ENCODE results near the gene ARHGAP35.
A peak's percentile ranks its signal among the peaks of the same experiment; 100 is the strongest.
"Not testable (repeated sequence)": the region's sequence is repeated elsewhere in the genome, so short reads cannot be mapped to it uniquely, and the experiment has no call there.

ARHGAP35 gene

DNA sequence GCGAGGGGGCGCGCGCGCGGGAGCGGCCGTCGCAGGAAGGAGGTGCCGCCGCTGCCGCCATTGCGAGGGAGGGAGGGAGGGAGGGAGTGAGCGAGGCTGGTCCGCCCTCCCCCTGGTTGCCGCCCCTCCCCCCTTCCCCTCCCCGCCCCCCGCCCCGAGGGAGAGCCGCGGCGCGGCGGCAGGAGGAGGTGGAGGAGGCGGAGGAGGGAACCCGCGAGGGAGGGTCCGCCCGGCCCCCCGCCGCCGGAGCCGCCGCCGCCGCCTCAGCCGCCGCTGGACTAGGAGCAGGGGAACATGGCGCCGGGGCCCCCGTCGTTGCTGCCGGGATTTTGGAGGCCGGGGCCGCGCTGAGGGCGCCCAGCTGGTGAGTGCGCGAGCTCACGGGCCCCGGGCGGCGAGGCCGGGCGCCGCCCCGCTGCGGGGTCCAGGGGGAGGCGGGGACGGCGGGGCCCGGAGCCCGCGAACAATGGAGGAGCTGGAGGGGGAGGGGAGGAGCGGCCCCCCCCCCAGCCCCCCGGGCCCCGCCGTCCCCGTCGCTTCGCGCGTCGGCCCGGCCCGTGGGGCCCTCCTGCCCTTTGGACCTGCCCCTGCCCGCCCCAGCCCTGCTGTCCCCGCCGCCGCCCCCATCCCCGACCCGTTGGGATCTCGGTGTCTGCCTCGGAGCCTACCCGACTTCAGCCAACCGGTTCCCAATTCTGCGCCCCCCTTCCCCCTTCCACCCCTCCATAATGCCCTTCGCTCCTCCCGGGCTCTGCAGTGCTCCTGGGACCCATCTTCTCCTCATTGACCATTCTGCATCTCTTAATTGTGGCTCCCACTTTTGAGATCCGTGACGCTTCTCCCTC, at the start of gene ARHGAP35:
TSS of gene ARHGAP35 (plus strand) at position 152 of the 845 bp plus-strand sequence. CDS start 57,679 bp downstream, outside the sequence.
- H3K27ac ChIP-seq (ENCODE audit: low read length) = peak within 1 kb of the TSS; percentile 87
- H3K9me3 ChIP-seq (ENCODE audit: control insufficient read depth in 2 of 2, low read length in 2 of 2) = no peaks in the 10 kb centered on the region
- H3K36me3 ChIP-seq (ENCODE audit: control insufficient read depth in 2 of 2, insufficient read depth in 2 of 2, low read length in 2 of 2) = no peaks in the 10 kb centered on the region
- H3K27me3 ChIP-seq (ENCODE audit: control insufficient read depth in 1 of 2, insufficient read depth in 2 of 2, low read length in 2 of 2) = no peaks in the 10 kb centered on the region
- H3K4me1 ChIP-seq (ENCODE audit: control insufficient read depth, insufficient read depth, low read length) = peaks cover 54% of the 10 kb centered on the region
- peak within 1 kb of the TSS; percentile 78 to 80 for H3K9ac ChIP-seq (ENCODE audit: low read length in 2 of 2)
- H3K4me3 ChIP-seq (ENCODE audit: low read length in 2 of 2) = peak within 1 kb of the TSS; percentile 85 to 86

DNA sequence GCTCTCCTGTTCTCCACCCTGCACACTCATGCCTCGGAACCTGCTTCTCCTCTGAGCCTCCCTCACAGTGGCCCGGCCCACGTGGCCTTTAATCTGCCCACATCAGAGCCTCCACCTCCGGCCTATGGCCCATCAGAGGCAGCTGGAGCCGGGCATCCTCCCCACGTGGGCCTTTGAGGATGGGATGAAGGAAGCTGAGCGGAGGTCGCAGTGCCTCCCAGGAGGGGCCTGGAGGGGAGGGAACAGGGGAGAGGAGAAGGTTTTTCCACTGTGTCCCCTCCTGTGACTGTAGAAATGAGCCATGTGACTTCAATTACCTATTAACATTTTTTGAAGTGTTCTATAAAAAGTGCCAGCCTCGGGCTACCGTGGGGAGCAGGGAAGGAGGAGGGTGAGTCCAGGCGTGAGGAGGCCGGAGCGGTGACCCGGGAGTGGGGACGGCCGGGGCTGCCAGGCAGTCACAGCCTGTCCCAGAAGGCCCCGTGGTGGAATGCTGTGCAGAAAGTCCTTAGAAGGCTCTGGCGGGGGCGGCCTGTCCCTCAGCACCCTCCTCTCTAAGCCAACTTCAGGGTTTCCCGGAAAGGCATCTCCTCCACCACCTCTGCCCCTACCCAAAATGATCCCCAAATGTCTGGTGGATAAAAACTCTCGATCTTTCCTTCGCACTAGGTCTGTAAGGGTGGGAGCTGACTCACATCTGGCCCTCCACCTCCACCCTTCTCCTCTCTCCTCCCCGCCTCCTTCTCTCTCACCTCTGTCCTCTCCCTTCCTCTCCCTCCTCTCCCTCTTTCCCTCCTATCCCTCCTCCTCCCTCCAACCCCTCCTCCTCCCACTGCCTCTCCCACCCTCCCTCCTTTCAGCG, 47.6 kb upstream of the ARHGAP35 start:
- H3K4me1 ChIP-seq (ENCODE audit: control insufficient read depth, insufficient read depth, low read length) = no peaks in the 10 kb centered on the region
- H3K27ac ChIP-seq (ENCODE audit: low read length) = no peak overlapping the region
- no peaks in the 10 kb centered on the region for H3K36me3 ChIP-seq (ENCODE audit: control insufficient read depth in 2 of 2, insufficient read depth in 2 of 2, low read length in 2 of 2)
- no peak overlapping the region for H3K4me3 ChIP-seq (ENCODE audit: low read length in 2 of 2)
- no peaks in the 10 kb centered on the region for H3K27me3 ChIP-seq (ENCODE audit: control insufficient read depth in 1 of 2, insufficient read depth in 2 of 2, low read length in 2 of 2)
- no peak overlapping the region for H3K9ac ChIP-seq (ENCODE audit: low read length in 2 of 2)
- H3K9me3 ChIP-seq (ENCODE audit: control insufficient read depth in 2 of 2, low read length in 2 of 2) = no peaks in the 10 kb centered on the region

DNA sequence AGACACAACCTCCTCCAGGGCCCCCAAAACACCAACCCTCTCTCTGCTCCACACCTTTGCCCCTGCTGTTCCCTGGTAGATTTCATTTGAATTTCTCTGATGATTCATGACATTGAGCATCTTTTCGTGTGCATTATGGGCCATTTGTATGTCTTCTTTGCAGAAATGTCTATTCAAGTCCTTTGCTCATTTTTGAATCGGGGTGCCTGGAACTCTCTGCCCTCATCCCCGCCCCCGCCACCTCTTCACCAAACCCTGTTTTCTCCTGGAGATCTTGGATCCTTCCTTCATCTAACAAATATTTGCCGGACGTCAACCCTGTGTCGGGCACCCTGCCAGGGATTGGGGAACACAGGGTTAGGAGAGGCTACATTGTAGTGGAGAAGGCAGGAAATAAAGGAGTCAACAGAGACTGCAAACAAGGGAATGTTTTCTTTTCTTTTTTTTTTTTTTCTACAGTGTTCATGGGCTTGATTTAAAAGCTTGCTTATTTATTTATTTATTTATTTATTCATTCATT, 46.9 kb upstream of the ARHGAP35 start:
- H3K36me3 ChIP-seq (ENCODE audit: control insufficient read depth in 2 of 2, insufficient read depth in 2 of 2, low read length in 2 of 2) = no peaks in the 10 kb centered on the region
- H3K9ac ChIP-seq (ENCODE audit: low read length in 2 of 2) = no peak overlapping the region
- H3K27me3 ChIP-seq (ENCODE audit: control insufficient read depth in 1 of 2, insufficient read depth in 2 of 2, low read length in 2 of 2) = no peaks in the 10 kb centered on the region
- no peaks in the 10 kb centered on the region for H3K9me3 ChIP-seq (ENCODE audit: control insufficient read depth in 2 of 2, low read length in 2 of 2)
- H3K4me1 ChIP-seq (ENCODE audit: control insufficient read depth, insufficient read depth, low read length) = no peaks in the 10 kb centered on the region
- no peak overlapping the region for H3K27ac ChIP-seq (ENCODE audit: low read length)
- no peak overlapping the region for H3K4me3 ChIP-seq (ENCODE audit: low read length in 2 of 2)

DNA sequence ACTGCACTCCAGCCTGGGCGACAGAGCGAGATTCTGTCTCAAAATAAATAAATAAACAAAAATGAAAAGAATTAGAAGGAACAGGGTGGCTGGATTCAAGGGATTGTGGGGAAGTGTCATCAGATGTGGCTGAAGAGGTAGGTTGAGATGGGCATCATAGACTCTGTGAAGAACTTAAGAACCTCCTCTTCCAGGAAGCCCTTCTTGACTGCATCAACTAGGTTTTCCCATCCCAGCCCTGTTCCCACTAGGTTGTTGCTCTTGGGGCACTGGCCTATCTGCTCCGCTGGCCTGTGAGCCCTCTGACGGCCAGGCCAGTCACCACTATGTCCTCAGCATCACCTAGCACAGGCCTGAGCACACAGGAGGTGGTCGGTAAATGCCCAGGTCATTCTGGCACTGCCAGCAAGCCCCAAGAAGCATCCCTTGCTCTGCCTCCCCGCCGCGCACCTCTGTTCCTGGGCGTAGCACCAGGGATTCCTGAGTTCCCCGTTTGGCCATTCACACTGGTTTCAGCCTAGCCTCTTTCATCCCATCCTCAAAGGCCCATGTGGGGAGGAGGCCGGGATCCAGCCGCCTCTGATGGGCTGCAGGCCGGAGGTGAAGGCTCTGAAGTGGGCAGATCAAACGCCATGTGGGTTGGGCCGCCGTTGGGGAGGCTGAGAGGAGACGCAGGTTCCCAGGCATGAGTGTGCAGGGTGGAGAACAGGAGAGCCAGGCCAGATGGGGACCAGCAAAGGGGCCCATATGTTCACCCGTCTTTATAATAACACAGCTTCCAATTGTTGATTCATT, 44.8 kb upstream of the ARHGAP35 start:
- H3K4me1 ChIP-seq (ENCODE audit: control insufficient read depth, insufficient read depth, low read length) = no peaks in the 10 kb centered on the region
- H3K27me3 ChIP-seq (ENCODE audit: control insufficient read depth in 1 of 2, insufficient read depth in 2 of 2, low read length in 2 of 2) = no peaks in the 10 kb centered on the region
- no peak overlapping the region for H3K4me3 ChIP-seq (ENCODE audit: low read length in 2 of 2)
- no peak overlapping the region for H3K9ac ChIP-seq (ENCODE audit: low read length in 2 of 2)
- H3K9me3 ChIP-seq (ENCODE audit: control insufficient read depth in 2 of 2, low read length in 2 of 2) = no peaks in the 10 kb centered on the region
- no peaks in the 10 kb centered on the region for H3K36me3 ChIP-seq (ENCODE audit: control insufficient read depth in 2 of 2, insufficient read depth in 2 of 2, low read length in 2 of 2)
- H3K27ac ChIP-seq (ENCODE audit: low read length) = no peak overlapping the region

DNA sequence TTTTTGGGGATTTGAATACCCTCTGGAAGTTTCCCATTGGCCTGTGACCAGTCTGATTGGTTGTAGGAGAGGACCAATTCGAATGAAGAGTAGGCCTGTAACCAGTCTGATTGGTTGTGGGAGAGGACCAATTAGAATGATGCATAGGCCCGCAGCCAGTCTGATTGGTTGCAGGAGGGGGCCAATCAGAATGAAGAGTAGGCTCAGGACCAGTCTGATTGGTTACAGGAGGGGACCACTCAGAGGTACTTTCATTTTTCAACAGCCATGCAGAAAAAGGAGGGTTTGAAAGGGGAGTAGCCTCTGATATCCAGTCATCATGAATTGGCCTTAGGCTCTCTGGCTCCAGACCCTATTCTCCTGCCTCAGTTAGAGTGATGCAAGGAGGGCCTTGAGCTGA, 42.0 kb upstream of the ARHGAP35 start:
- no peak overlapping the region for H3K4me3 ChIP-seq (ENCODE audit: low read length in 2 of 2)
- no peaks in the 10 kb centered on the region for H3K27me3 ChIP-seq (ENCODE audit: control insufficient read depth in 1 of 2, insufficient read depth in 2 of 2, low read length in 2 of 2)
- H3K9ac ChIP-seq (ENCODE audit: low read length in 2 of 2) = no peak overlapping the region
- H3K36me3 ChIP-seq (ENCODE audit: control insufficient read depth in 2 of 2, insufficient read depth in 2 of 2, low read length in 2 of 2) = no peaks in the 10 kb centered on the region
- H3K27ac ChIP-seq (ENCODE audit: low read length) = no peak overlapping the region
- H3K9me3 ChIP-seq (ENCODE audit: control insufficient read depth in 2 of 2, low read length in 2 of 2) = no peaks in the 10 kb centered on the region
- H3K4me1 ChIP-seq (ENCODE audit: control insufficient read depth, insufficient read depth, low read length) = no peaks in the 10 kb centered on the region

DNA sequence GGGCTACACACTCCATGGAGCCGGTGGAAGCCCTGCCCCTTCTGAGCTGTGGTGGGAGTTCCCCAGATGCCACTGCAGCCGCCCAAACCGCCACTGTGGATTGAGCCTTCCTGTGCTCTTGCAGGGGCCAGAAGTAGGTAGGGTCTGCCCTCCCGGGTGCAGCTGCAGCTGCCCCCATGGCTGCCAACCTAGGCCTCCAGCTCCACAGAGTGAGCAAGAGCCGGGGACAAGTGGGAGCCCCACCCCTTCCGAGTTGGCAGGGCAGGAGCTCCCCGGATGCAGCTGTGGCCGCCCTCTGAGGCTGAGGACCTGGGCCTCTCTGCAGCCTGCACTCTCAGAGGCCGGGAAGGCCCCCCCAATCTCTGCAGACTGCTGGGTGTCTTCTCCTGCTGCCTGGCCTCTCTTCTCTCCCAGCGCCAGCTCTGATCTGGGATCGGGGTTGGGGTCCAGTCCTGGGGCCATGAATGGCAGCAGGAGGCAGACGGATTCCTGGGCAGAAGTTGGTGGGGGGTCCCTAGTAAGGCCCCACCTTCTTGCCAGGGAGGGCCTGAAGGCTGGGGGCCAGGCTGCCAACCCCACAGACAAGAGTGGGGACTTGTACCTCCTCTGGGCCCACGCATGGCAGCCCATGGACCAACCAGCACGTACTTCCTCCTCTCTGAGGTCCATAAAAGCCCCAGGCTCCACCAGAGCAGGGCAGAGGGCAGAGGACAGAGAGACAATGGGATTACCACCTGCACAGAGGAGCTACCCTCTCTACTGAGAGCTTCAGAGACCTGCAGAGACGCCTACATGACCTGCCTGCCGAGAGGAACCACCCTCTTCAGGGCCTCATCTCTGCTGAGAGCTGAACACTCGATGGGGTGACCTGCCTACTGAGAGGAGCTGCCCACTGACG, 39.0 kb upstream of the ARHGAP35 start:
- Histone ChIP-seq H3K9ac (ENCODE audit: low read length in 2 of 2) (no peak overlapping the region), H3K27me3 (ENCODE audit: control insufficient read depth in 1 of 2, insufficient read depth in 2 of 2, low read length in 2 of 2) (no peaks in the 10 kb centered on the region), H3K4me3 (ENCODE audit: low read length in 2 of 2) (no peak overlapping the region), H3K4me1 (ENCODE audit: control insufficient read depth, insufficient read depth, low read length) (no peaks in the 10 kb centered on the region), H3K36me3 (ENCODE audit: control insufficient read depth in 2 of 2, insufficient read depth in 2 of 2, low read length in 2 of 2) (no peaks in the 10 kb centered on the region), H3K9me3 (ENCODE audit: control insufficient read depth in 2 of 2, low read length in 2 of 2) (no peaks in the 10 kb centered on the region), H3K27ac (ENCODE audit: low read length) (no peak overlapping the region)

DNA sequence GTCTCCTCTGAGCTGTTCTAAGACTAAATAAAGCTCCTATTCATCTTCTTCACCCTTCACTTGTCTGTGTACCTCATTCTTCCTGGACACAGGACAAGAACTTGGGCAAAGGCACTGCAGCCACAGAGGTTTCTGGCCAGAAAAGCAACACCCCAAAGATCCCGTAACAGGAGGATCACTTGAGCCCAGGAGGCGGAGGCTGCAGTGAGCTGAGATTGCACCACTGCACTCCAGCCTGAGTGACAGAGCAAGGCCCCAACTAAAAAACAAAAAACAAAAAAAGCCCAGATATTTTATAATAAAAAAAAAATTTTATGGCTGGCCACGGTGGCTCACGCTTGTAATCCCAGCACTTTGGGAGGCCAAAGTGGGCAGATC, 38.4 kb upstream of the ARHGAP35 start:
- not testable (repeated sequence) for H3K9ac ChIP-seq (ENCODE audit: low read length in 2 of 2); H3K27ac ChIP-seq (ENCODE audit: low read length); H3K4me3 ChIP-seq (ENCODE audit: low read length in 2 of 2); H3K36me3 ChIP-seq (ENCODE audit: control insufficient read depth in 2 of 2, insufficient read depth in 2 of 2, low read length in 2 of 2); H3K4me1 ChIP-seq (ENCODE audit: control insufficient read depth, insufficient read depth, low read length); H3K9me3 ChIP-seq (ENCODE audit: control insufficient read depth in 2 of 2, low read length in 2 of 2); H3K27me3 ChIP-seq (ENCODE audit: control insufficient read depth in 1 of 2, insufficient read depth in 2 of 2, low read length in 2 of 2)

DNA sequence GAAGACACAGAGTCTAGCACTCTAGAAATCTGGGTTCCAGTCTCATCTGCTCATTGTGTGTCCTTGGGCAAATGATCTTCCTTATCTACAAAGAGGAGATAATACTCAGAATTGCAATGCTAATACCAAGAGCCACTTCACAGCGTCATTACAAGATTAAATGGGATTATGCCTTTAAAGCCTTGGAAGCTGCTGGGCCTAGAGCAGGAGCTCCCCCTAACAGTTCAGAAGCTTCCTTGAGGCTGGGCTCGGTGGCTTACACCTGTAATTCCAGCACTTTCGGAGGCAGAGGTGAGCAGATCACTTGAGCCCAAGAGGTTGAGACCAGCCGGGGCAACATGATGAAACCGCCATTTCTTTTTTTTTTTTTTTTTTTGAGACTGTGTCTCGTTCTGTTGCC, 37.7 kb upstream of the ARHGAP35 start:
- Histone ChIP-seq H3K27me3 (ENCODE audit: control insufficient read depth in 1 of 2, insufficient read depth in 2 of 2, low read length in 2 of 2) (no peaks in the 10 kb centered on the region), H3K9ac (ENCODE audit: low read length in 2 of 2) (no peak overlapping the region), H3K36me3 (ENCODE audit: control insufficient read depth in 2 of 2, insufficient read depth in 2 of 2, low read length in 2 of 2) (no peaks in the 10 kb centered on the region), H3K27ac (ENCODE audit: low read length) (no peak overlapping the region), H3K4me1 (ENCODE audit: control insufficient read depth, insufficient read depth, low read length) (no peaks in the 10 kb centered on the region), H3K4me3 (ENCODE audit: low read length in 2 of 2) (no peak overlapping the region), H3K9me3 (ENCODE audit: control insufficient read depth in 2 of 2, low read length in 2 of 2) (no peaks in the 10 kb centered on the region)

DNA sequence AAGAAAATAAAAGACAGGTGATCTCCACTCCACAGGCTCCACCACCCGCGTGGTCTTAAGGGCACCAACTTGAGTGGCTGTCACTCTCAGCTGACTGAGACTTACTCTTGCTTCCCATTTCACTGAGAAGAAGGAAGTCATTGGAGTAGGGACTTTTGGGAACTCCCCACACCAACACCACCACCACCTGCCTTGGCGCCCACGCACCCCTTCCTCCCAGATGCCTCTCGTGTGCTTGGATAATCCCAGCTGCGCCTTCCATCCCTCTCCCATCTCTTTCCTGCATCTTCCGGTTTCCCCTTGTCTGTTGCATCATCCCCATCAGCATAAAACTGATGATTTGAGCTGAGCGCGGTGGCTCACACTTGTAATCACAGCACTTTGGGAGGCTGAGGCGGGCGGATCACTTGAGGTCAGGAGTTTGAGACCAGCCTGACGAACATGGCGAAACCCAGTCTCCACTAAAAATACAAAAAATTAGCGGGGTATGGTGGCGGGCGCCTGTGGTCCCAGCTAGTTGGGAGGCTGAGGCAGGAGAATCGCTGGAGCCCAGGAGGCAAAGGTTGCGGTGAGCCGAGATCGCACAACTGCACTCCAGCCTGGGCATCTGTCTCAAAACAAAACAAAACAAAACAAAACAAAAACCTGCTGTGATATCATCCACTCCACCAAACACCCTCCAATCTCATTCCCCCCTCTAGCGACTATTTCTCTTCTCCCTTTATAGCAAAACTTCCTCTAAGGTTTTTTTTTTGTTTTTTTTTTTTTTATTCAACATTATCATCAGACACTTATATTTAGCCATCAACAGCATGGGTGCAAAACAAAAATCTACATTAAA, 35.7 kb upstream of the ARHGAP35 start:
- Histone ChIP-seq H3K36me3 (ENCODE audit: control insufficient read depth in 2 of 2, insufficient read depth in 2 of 2, low read length in 2 of 2) (no peaks in the 10 kb centered on the region), H3K4me1 (ENCODE audit: control insufficient read depth, insufficient read depth, low read length) (no peaks in the 10 kb centered on the region), H3K27ac (ENCODE audit: low read length) (no peak overlapping the region), H3K4me3 (ENCODE audit: low read length in 2 of 2) (no peak overlapping the region), H3K9ac (ENCODE audit: low read length in 2 of 2) (no peak overlapping the region), H3K9me3 (ENCODE audit: control insufficient read depth in 2 of 2, low read length in 2 of 2) (no peaks in the 10 kb centered on the region), H3K27me3 (ENCODE audit: control insufficient read depth in 1 of 2, insufficient read depth in 2 of 2, low read length in 2 of 2) (no peaks in the 10 kb centered on the region)

Measured in stomach smooth muscle (tissue), 2 donors.